CD4-positive, alpha-beta T cell (primary cell): Measurements from ENCODE around the gene TENM4. TPM values are rescaled to one million over a fixed set of nuclear protein-coding genes. Genes with fewer than 3 reads are reported as not detected.

Experiments
- ATAC-seq: fragments of 200-7000 bp; cut with Tn5 transposase; one replicate; pipeline ENCODE4 v1.10.0; 2022; ENCODE audit warnings: mild to moderate bottlenecking; ENCODE audit not compliant: poor library complexity
- CTCF ChIA-PET: fragments of 350-600 bp; sonication (Branson Sonifier 250); formaldehyde crosslinking; loops from one replicate; lab custom pipeline; 2021; ENCODE audit warnings: antibody characterized with exemption, inconsistent platforms; lab: Charles Lee
- POLR2A ChIA-PET: fragments of 350-600 bp; sonication (Branson Sonifier 250); formaldehyde crosslinking; loops from one replicate; lab custom pipeline; 2021; ENCODE audit warnings: antibody characterized with exemption, inconsistent platforms; lab: Charles Lee
- DNase-seq, 14 experiments: peaks; one replicate each; pipeline ENCODE4 v3.0.0-alpha.2; 2013 to 2020; ENCODE audit warnings: mixed read lengths in 2 of 14
- H3K27ac ChIP-seq, 2 donors: one replicate each; pipeline versions ENCODE4 v1.5.1 to v1.7.0; 2013; ENCODE audit warnings: low read length in 2 of 2, low read depth in 1 of 2, mild to moderate bottlenecking in 1 of 2
- H3K27me3 ChIP-seq, 2 experiments: 1 replicate in 1 of 2; 2 replicates in 1 of 2; pipeline versions ENCODE4 v1.6.1 to v1.7.0; 2013; ENCODE audit warnings: low read length in 2 of 2, control low read depth in 1 of 2, mild to moderate bottlenecking in 1 of 2, moderate library complexity in 1 of 2; ENCODE audit not compliant: insufficient read depth in 2 of 2, control insufficient read depth in 1 of 2
- H3K36me3 ChIP-seq: one replicate; pipeline ENCODE4 v1.6.1; 2013; ENCODE audit warnings: low read length, control low read depth; ENCODE audit not compliant: insufficient read depth
- H3K4me1 ChIP-seq: one replicate; pipeline ENCODE4 v1.6.1; 2013; ENCODE audit warnings: low read length, control low read depth; ENCODE audit not compliant: insufficient read depth
- H3K4me3 ChIP-seq: one replicate; pipeline ENCODE4 v1.5.1; 2013; ENCODE audit warnings: mild to moderate bottlenecking, low read length, moderate library complexity
- H3K9me3 ChIP-seq, 2 experiments: 1 replicate in 1 of 2; 2 replicates in 1 of 2; pipeline versions ENCODE4 v1.6.1 to v1.7.0; 2013; ENCODE audit warnings: low read length in 2 of 2, mild to moderate bottlenecking in 2 of 2, control low read depth in 1 of 2, moderate library complexity in 1 of 2; ENCODE audit not compliant: control insufficient read depth in 1 of 2, insufficient read depth in 1 of 2
- H3K27ac Mint-ChIP-seq: one replicate; pipeline ENCODE4 v1.8.0; 2020; ENCODE audit warnings: mixed read lengths
- H3K27me3 Mint-ChIP-seq: one replicate; pipeline ENCODE4 v1.8.0; 2021; ENCODE audit warnings: mixed read lengths
- H3K36me3 Mint-ChIP-seq: one replicate; pipeline ENCODE4 v1.8.0; 2021; ENCODE audit warnings: low read depth, mixed read lengths
- H3K4me1 Mint-ChIP-seq: one replicate; pipeline ENCODE4 v1.8.0; 2021; ENCODE audit warnings: low read depth, mixed read lengths
- H3K4me3 Mint-ChIP-seq: one replicate; pipeline ENCODE4 v1.8.0; 2020; ENCODE audit warnings: mild to moderate bottlenecking, mixed read lengths
- H3K9me3 Mint-ChIP-seq: one replicate; pipeline ENCODE4 v1.8.0; 2020; ENCODE audit warnings: mixed read lengths
- intact Hi-C, 2 experiments: fragments of 100-400 bp; cut with DNase I in 1 of 2; cut with micrococcal nuclease in 1 of 2; formaldehyde crosslinking; loops; one replicate each; pipeline versions ENCODE4 v1.15.1 to v1.9.0; 2023 to 2025; cut with DNase I, micrococcal nuclease
- total RNA-seq, 174 experiments: library from RNA in 2 of 174; stranded (reverse) in 2 of 174; gene quantifications; one replicate each; pipeline ENCODE4 v1.2.3 and lab custom pipeline; 2021 to 2026
- TF ChIP-seq, protein P1 (sequence below): fragments of 200-600 bp; IDR thresholded peaks from one replicate; pipeline ENCODE4 v1.8.0; 2022; ENCODE audit warnings: antibody characterized with exemption, mild to moderate bottlenecking

TENM4 gene
- total RNA-seq, 2 experiments from 2014 or later: 0.22 to 0.31 TPM

DNA sequence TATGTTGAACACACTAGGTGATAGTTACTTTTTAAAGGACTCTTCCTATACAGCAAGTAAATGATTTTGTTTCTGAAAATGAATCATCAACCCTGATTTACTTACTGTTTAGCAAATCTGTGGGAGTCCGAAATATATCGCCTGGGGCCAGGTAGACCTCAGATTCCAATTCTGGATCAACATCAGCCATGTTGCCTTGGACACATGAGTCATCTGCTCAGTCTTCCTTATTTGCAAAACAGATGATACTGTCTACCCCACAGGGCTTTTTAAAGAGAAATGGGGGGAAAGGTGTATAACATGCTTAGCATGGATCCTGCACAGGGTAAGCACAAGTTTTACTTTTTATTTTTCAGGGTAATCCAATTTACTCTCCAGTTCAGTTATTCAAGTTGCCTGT is 324.2 kb downstream of the TENM4 start:
- Histone ChIP-seq H3K9me3 (peaks cover 0 to 7% of the 10 kb centered on the region in 2 experiments), H3K4me1 (no peaks in the 10 kb centered on the region), H3K36me3 (no peaks in the 10 kb centered on the region), H3K27ac (no peak overlapping the region), H3K4me3 (no peak overlapping the region), H3K27me3 (no peaks in the 10 kb centered on the region)
- Mint-ChIP-seq H3K27me3 (peaks cover 9% of the 10 kb centered on the region), H3K4me3 (no peak overlapping the region), H3K27ac (no peak overlapping the region), H3K9me3 (peaks cover 6% of the 10 kb centered on the region), H3K36me3 (no peaks in the 10 kb centered on the region), H3K4me1 (no peaks in the 10 kb centered on the region)
- DNase-seq (no peak), ATAC-seq (no peak)
- POLR2A ChIA-PET: interaction anchor here (0.6 kb wide), 1 partner anchor 46 kb away, joined by 4 read pairs; no protein-coding TSS in a partner anchor
- CTCF ChIA-PET: no interaction called here
- TF ChIP-seq, protein P1, sequence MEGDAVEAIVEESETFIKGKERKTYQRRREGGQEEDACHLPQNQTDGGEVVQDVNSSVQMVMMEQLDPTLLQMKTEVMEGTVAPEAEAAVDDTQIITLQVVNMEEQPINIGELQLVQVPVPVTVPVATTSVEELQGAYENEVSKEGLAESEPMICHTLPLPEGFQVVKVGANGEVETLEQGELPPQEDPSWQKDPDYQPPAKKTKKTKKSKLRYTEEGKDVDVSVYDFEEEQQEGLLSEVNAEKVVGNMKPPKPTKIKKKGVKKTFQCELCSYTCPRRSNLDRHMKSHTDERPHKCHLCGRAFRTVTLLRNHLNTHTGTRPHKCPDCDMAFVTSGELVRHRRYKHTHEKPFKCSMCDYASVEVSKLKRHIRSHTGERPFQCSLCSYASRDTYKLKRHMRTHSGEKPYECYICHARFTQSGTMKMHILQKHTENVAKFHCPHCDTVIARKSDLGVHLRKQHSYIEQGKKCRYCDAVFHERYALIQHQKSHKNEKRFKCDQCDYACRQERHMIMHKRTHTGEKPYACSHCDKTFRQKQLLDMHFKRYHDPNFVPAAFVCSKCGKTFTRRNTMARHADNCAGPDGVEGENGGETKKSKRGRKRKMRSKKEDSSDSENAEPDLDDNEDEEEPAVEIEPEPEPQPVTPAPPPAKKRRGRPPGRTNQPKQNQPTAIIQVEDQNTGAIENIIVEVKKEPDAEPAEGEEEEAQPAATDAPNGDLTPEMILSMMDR: no peak
- intact Hi-C loops: no loop called here

DNA sequence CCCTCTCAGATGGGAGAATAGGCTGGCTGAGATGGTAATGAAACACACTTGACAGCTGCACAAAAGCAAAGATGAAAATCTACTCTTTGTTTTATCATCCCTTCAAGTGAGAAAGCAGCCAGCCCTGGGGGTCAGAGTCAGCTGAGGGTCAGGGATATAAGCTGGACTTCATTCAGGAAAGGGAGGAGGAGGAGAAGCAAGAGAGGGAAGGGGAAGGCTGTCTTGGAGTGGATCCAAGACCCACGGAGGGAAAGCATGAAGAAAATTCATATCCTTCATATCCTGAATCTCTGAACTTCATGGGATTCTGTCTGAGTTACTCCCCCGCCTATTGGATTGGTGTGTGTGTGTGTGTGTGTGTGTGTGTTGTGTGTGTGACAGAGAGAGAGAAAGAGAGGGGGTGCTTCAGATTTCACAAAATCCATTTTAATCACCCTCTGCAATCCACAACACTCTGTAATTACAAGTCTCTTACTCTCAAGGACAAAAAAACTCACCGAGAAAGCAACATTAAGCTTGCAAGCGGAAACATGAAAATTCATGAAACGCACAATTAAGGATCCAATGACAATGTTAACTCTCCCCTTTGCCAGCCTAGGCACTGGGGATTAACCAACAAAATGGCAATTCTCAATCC is 327.7 kb downstream of the TENM4 start:
- no peak for DNase-seq
- Histone ChIP-seq H3K27me3 (no peaks in the 10 kb centered on the region), H3K9me3 (peaks cover 0 to 3% of the 10 kb centered on the region in 2 experiments), H3K4me3 (no peak overlapping the region), H3K27ac (no peak overlapping the region), H3K36me3 (no peaks in the 10 kb centered on the region), H3K4me1 (no peaks in the 10 kb centered on the region)
- ChIA-PET CTCF (no interaction called here), POLR2A (no interaction called here)
- no peaks in the 10 kb centered on the region for H3K4me1 Mint-ChIP-seq
- no peaks in the 10 kb centered on the region for H3K36me3 Mint-ChIP-seq
- H3K9me3 Mint-ChIP-seq: peaks cover 4% of the 10 kb centered on the region
- H3K27me3 Mint-ChIP-seq: peaks cover 5% of the 10 kb centered on the region
- H3K27ac Mint-ChIP-seq: no peak overlapping the region
- intact Hi-C loops: no loop called here
- ATAC-seq: no peak
- no peak overlapping the region for H3K4me3 Mint-ChIP-seq
- TF ChIP-seq, protein P1: no peak

DNA sequence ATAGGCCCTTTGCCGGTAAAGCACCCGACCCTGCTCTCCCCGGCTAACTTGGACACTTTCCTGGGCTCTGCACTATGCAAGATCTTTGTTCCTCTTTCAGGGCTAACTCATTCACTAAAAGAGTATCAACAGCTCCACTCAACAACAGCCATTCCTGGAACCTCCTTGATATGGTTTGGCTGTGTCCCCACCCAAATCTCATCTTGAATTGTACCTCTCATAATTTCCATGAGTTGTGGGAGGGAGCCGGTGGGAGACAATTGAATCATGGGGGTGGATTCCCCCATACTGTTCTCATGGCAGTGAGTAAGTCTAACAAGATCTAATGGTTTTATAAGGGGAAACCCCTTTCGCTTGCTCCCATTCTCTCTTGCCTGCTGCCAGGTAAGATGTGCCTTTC is 330.0 kb downstream of the TENM4 start:
- Histone ChIP-seq H3K27me3 (no peaks in the 10 kb centered on the region), H3K27ac (no peak overlapping the region), H3K9me3 (peaks cover 0 to 3% of the 10 kb centered on the region in 2 experiments), H3K36me3 (no peaks in the 10 kb centered on the region), H3K4me1 (no peaks in the 10 kb centered on the region), H3K4me3 (no peak overlapping the region)
- no peak for DNase-seq
- CTCF ChIA-PET: no interaction called here
- TF ChIP-seq, protein P1: no peak
- POLR2A ChIA-PET: no interaction called here
- H3K27ac Mint-ChIP-seq: no peak overlapping the region
- intact Hi-C loops: no loop called here
- H3K9me3 Mint-ChIP-seq: peaks cover 4% of the 10 kb centered on the region
- no peaks in the 10 kb centered on the region for H3K36me3 Mint-ChIP-seq
- H3K4me3 Mint-ChIP-seq: no peak overlapping the region
- H3K27me3 Mint-ChIP-seq: peaks cover 5% of the 10 kb centered on the region
- no peak for ATAC-seq
- no peaks in the 10 kb centered on the region for H3K4me1 Mint-ChIP-seq
